ENCODE results near the gene PLCD3. TPM values are rescaled to one million over a fixed set of nuclear protein-coding genes. Genes with fewer than 3 reads are reported as not detected.

Gene PLCD3
- total and polyA plus RNA-seq, 9 of the 15 experiments (the other 6 are each of a cell fraction or from before 2014, with no cell fraction given): 0.20 to 22.6 (median 7.5) TPM

DNA sequence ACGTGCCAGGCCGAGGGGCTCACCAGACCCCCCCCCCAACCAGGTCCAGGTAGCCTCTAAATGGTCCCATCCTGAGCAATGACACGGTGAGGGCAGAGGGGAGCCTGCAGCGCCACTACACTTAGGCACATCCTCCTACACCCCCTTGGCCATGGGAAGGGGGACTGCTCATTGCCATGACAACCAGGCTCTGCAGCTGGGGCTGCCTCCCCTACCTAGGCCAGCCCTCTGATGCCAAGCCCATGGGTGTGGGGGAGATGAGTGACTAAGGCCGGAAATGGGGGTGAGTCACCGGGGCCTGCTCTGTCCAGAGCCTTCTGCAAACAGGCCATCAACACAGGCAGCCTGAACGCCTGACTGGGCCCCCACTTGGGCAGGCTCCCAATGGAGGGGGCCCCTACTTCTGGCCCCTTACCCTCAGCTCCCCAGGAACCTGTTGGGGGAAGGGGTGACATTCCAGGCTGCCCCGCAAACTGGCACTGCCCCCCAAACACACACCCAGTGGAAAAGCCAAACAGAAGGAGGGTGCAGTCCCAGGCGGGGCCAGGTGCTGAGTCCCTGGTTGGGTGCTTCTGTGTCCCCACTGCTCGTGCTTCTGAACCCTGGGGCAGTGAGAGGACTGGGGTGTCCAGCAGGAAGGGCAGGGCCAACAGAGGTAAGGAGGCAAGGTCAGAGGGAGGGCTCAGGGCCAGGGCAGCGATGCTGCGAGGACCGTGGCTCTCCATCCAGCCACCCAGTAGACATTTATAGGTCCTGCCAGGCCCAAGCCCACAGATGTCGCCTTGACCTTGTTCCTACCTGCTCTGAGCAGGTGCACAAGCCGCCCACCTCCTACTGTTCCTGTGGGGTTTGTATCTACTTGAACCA, 8.2 kb downstream of the PLCD3 start (continued):
- TF ChIP-seq SRSF7 (optimal IDR thresholded peaks at IDR 0.05; ENCODE audit: low read depth, low read length) (no peak), ZNF311 (CRISPR knock-in tag; IDR thresholded peaks at IDR 0.05) (0 out of 2 replicates have a peak, but pooled peaks have one; percentile 11), ZNF354B (CRISPR knock-in tag; IDR thresholded peaks at IDR 0.05) (no peak), NR3C1 (CRISPR knock-in tag; IDR thresholded peaks at IDR 0.05) (no peak), NR4A1 (CRISPR knock-in tag; IDR thresholded peaks at IDR 0.05) (no peak), NR4A1 (tag; IDR thresholded peaks at IDR 0.05) (peak; percentile 43; the same call in 1 of the 2 replicates), PTRF (tag; IDR thresholded peaks at IDR 0.05) (no peak), MED1 (CRISPR knock-in tag; IDR thresholded peaks at IDR 0.05; ENCODE audit: borderline replicate concordance) (no peak), SRSF1 (IDR thresholded peaks at IDR 0.05; ENCODE audit: low read depth, low read length) (no peak), SMAD1 (IDR thresholded peaks at IDR 0.05; ENCODE audit: low read depth, low read length, partially characterized antibody) (no peak), HDAC8 (tag; IDR thresholded peaks at IDR 0.05) (0 out of 2 replicates have a peak, but pooled peaks have one; percentile 30), GTF2F1 (IDR thresholded peaks at IDR 0.05; ENCODE audit: low read depth, low read length) (no peak), ZNF408 (CRISPR knock-in tag; IDR thresholded peaks at IDR 0.05; ENCODE audit: low read depth) (no peak), DPF2 (IDR thresholded peaks at IDR 0.05) (peak; percentile 96), ZNF696 (CRISPR knock-in tag; conservative IDR thresholded peaks at IDR 0.05) (no peak), NRF1 (conservative IDR thresholded peaks at IDR 0.05 in 1 of 2, IDR thresholded peaks at IDR 0.05 in 1 of 2) (peak; percentile 27 to 38; a peak in 3 of 4 replicates), SRSF9 (IDR thresholded peaks at IDR 0.05; ENCODE audit: borderline replicate concordance, low read depth, low read length) (no peak), TGIF2 (CRISPR knock-in tag; IDR thresholded peaks at IDR 0.05) (no peak)
- TF ChIP-seq, protein P1, sequence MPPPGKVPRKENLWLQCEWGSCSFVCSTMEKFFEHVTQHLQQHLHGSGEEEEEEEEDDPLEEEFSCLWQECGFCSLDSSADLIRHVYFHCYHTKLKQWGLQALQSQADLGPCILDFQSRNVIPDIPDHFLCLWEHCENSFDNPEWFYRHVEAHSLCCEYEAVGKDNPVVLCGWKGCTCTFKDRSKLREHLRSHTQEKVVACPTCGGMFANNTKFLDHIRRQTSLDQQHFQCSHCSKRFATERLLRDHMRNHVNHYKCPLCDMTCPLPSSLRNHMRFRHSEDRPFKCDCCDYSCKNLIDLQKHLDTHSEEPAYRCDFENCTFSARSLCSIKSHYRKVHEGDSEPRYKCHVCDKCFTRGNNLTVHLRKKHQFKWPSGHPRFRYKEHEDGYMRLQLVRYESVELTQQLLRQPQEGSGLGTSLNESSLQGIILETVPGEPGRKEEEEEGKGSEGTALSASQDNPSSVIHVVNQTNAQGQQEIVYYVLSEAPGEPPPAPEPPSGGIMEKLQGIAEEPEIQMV (tag; conservative IDR thresholded peaks at IDR 0.05; ENCODE audit: low read depth): no peak
- TF ChIP-seq, protein P2, sequence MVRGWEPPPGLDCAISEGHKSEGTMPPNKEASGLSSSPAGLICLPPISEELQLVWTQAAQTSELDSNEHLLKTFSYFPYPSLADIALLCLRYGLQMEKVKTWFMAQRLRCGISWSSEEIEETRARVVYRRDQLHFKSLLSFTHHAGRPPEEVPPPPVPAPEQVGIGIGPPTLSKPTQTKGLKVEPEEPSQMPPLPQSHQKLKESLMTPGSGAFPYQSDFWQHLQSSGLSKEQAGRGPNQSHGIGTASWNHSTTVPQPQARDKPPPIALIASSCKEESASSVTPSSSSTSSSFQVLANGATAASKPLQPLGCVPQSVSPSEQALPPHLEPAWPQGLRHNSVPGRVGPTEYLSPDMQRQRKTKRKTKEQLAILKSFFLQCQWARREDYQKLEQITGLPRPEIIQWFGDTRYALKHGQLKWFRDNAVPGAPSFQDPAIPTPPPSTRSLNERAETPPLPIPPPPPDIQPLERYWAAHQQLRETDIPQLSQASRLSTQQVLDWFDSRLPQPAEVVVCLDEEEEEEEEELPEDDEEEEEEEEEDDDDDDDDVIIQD (CRISPR knock-in tag; IDR thresholded peaks at IDR 0.05): no peak
- TF ChIP-seq, protein P3, sequence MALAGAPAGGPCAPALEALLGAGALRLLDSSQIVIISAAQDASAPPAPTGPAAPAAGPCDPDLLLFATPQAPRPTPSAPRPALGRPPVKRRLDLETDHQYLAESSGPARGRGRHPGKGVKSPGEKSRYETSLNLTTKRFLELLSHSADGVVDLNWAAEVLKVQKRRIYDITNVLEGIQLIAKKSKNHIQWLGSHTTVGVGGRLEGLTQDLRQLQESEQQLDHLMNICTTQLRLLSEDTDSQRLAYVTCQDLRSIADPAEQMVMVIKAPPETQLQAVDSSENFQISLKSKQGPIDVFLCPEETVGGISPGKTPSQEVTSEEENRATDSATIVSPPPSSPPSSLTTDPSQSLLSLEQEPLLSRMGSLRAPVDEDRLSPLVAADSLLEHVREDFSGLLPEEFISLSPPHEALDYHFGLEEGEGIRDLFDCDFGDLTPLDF (CRISPR knock-in tag; IDR thresholded peaks at IDR 0.05): no peak
- TF ChIP-seq, protein P4, sequence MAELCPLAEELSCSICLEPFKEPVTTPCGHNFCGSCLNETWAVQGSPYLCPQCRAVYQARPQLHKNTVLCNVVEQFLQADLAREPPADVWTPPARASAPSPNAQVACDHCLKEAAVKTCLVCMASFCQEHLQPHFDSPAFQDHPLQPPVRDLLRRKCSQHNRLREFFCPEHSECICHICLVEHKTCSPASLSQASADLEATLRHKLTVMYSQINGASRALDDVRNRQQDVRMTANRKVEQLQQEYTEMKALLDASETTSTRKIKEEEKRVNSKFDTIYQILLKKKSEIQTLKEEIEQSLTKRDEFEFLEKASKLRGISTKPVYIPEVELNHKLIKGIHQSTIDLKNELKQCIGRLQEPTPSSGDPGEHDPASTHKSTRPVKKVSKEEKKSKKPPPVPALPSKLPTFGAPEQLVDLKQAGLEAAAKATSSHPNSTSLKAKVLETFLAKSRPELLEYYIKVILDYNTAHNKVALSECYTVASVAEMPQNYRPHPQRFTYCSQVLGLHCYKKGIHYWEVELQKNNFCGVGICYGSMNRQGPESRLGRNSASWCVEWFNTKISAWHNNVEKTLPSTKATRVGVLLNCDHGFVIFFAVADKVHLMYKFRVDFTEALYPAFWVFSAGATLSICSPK (IDR thresholded peaks at IDR 0.05; ENCODE audit: borderline replicate concordance): no peak

All from K562 (cell line).